Keratinocyte (primary cell): Measurements from ENCODE around the gene UPK1B. TPM values are rescaled to one million over a fixed set of nuclear protein-coding genes. Genes with fewer than 3 reads are reported as not detected.

Source experiments
- DNase-seq: peaks from one replicate; pipeline ENCODE4 v3.0.0-alpha.2; 2011; ENCODE audit warnings: low read depth, missing footprints, low spot score
- FAIRE-seq: peaks from 2 replicates; lab custom pipeline; 2011; peaks lifted over from hg19 to GRCh38; lab: Jason Lieb, UNC
- H2AFZ ChIP-seq: 2 replicates; pipeline ENCODE4 v1.6.0; 2012; ENCODE audit warnings: low read length, control low read depth, inconsistent platforms; ENCODE audit not compliant: control insufficient read depth
- H3K27ac ChIP-seq: 2 replicates; pipeline ENCODE4 v1.5.1; 2011; ENCODE audit warnings: low read length; ENCODE audit not compliant: control insufficient read depth, insufficient read depth
- H3K27me3 ChIP-seq: 3 replicates; pipeline ENCODE4 v1.6.0; 2011; ENCODE audit warnings: low read length; ENCODE audit not compliant: control insufficient read depth, insufficient read depth; ENCODE audit errors: extremely low read depth
- H3K36me3 ChIP-seq, 2 experiments: 2 replicates in 1 of 2; 3 replicates in 1 of 2; pipeline ENCODE4 v1.5.1; 2011; ENCODE audit warnings: low read length in 2 of 2, mild to moderate bottlenecking in 1 of 2; ENCODE audit not compliant: control insufficient read depth in 2 of 2, insufficient read depth in 2 of 2; ENCODE audit errors: extremely low read depth in 1 of 2
- H3K4me1 ChIP-seq: 3 replicates; pipeline ENCODE4 v1.5.1; 2011; ENCODE audit warnings: low read length; ENCODE audit not compliant: control insufficient read depth, insufficient read depth; ENCODE audit errors: extremely low read depth
- H3K4me2 ChIP-seq: 3 replicates; pipeline ENCODE4 v1.6.0; 2011; ENCODE audit warnings: low read depth, low read length; ENCODE audit not compliant: control insufficient read depth, insufficient read depth; ENCODE audit errors: extremely low read depth
- H3K4me3 ChIP-seq, 3 experiments: fragments of 200-600 bp in 1 of 3; sonication (generic) in 1 of 3; 2 replicates in 2 of 3; 3 replicates in 1 of 3; pipeline ENCODE4 v1.5.1; 2011 to 2016; ENCODE audit warnings: low read length in 3 of 3, mild to moderate bottlenecking in 3 of 3, control low read depth in 2 of 3, inconsistent platforms in 1 of 3, low read depth in 1 of 3, mixed read lengths in 1 of 3, mixed run types in 1 of 3, moderate library complexity in 1 of 3; ENCODE audit not compliant: control insufficient read depth in 2 of 3, insufficient read depth in 2 of 3; ENCODE audit errors: extremely low read depth in 1 of 3
- H3K79me2 ChIP-seq: 2 replicates; pipeline ENCODE4 v1.6.0; 2012; ENCODE audit warnings: low read length; ENCODE audit not compliant: control insufficient read depth, insufficient read depth
- H3K9ac ChIP-seq: 3 replicates; pipeline ENCODE4 v1.6.0; 2011; ENCODE audit warnings: low read length; ENCODE audit not compliant: control insufficient read depth, insufficient read depth; ENCODE audit errors: extremely low read depth
- H3K9me1 ChIP-seq: 3 replicates; pipeline ENCODE4 v1.6.0; 2011; ENCODE audit warnings: low read length; ENCODE audit not compliant: control insufficient read depth, insufficient read depth; ENCODE audit errors: extremely low read depth
- H3K9me3 ChIP-seq: 2 replicates; pipeline ENCODE4 v1.5.1; 2012; ENCODE audit warnings: low read depth, low read length; ENCODE audit not compliant: control insufficient read depth
- H4K20me1 ChIP-seq: 3 replicates; pipeline ENCODE4 v1.6.0; 2011; ENCODE audit warnings: low read length; ENCODE audit not compliant: control insufficient read depth, insufficient read depth; ENCODE audit errors: extremely low read depth
- EZH2 ChIP-seq: IDR thresholded peaks from one replicate; pipeline ENCODE4 v1.6.1; 2012; ENCODE audit warnings: inconsistent platforms, mild to moderate bottlenecking, low read length, moderate library complexity
- dilution Hi-C: fragments of 300-500 bp; cut with MboI; formaldehyde crosslinking; loops from one replicate; pipeline ENCODE4 v1.7.0; 2020; ENCODE audit warnings: low sequenced_read_pairs; ENCODE audit not compliant: extremely low pct_ligation_motif_present
- polyA plus RNA-seq, 5 experiments: library from polyadenylated mRNA; depleted of rRNA in 3 of 5; stranded (reverse) in 3 of 5; stranded (forward) in 1 of 5; unstranded in 1 of 5; fragments of >200 nt; gene quantifications; 1 replicate in 1 of 5; 2 replicates in 3 of 5; 3 replicates in 1 of 5; pipeline versions ENCODE4 v1.2.1 to v1.2.3, GENCODE V29; 2011 to 2012; ENCODE audit warnings: missing spikeins in 2 of 5, low read depth in 1 of 5, low replicate concordance in 1 of 5
- TF ChIP-seq, protein P1 (sequence below), 3 experiments: IDR thresholded peaks in 1 of 3; conservative IDR thresholded peaks in 1 of 3; optimal IDR thresholded peaks in 1 of 3; 2 replicates in 2 of 3; 3 replicates in 1 of 3; pipeline versions ENCODE3 to v1.5.1; 2011; ENCODE audit warnings: low read length in 3 of 3, mild to moderate bottlenecking in 3 of 3, moderate library complexity in 2 of 3, control low read depth in 1 of 3, inconsistent platforms in 1 of 3; ENCODE audit not compliant: insufficient read depth in 2 of 3; ENCODE audit errors: extremely low read depth in 1 of 3

UPK1B gene
- polyA plus RNA-seq, 1 donor (not counting 4 experiments of a cell fraction or from before 2014, with no cell fraction given), result 54.6 TPM

- dilution Hi-C loops, result no loop called here
- H3K36me3 ChIP-seq, result peaks cover 0 to 6% of the 10 kb centered on the region in 2 experiments
- peaks cover 27% of the 10 kb centered on the region for H3K4me1 ChIP-seq
- no peak overlapping the region for H3K27ac ChIP-seq
- no peak overlapping the region for H2AFZ ChIP-seq
- TF ChIP-seq, protein P1, sequence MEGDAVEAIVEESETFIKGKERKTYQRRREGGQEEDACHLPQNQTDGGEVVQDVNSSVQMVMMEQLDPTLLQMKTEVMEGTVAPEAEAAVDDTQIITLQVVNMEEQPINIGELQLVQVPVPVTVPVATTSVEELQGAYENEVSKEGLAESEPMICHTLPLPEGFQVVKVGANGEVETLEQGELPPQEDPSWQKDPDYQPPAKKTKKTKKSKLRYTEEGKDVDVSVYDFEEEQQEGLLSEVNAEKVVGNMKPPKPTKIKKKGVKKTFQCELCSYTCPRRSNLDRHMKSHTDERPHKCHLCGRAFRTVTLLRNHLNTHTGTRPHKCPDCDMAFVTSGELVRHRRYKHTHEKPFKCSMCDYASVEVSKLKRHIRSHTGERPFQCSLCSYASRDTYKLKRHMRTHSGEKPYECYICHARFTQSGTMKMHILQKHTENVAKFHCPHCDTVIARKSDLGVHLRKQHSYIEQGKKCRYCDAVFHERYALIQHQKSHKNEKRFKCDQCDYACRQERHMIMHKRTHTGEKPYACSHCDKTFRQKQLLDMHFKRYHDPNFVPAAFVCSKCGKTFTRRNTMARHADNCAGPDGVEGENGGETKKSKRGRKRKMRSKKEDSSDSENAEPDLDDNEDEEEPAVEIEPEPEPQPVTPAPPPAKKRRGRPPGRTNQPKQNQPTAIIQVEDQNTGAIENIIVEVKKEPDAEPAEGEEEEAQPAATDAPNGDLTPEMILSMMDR (optimal IDR thresholded peaks at IDR 0.05 in 1 of 3, IDR thresholded peaks at IDR 0.05 in 1 of 3, conservative IDR thresholded peaks at IDR 0.05 in 1 of 3; ENCODE audit: extremely low read depth in 1 of 3, insufficient read depth in 2 of 3, low read length in 3 of 3), result no peak
- no peak for TF ChIP-seq EZH2
- no peak overlapping the region for H3K9ac ChIP-seq
- H3K9me1 ChIP-seq, result no peaks in the 10 kb centered on the region
- H4K20me1 ChIP-seq, result no peaks in the 10 kb centered on the region
- H3K4me3 ChIP-seq, result no peak overlapping the region
- no peak for DNase-seq
- H3K79me2 ChIP-seq, result peaks cover 47% of the 10 kb centered on the region
- no peak overlapping the region for H3K4me2 ChIP-seq
- H3K27me3 ChIP-seq, result no peaks in the 10 kb centered on the region
- no peaks in the 10 kb centered on the region for H3K9me3 ChIP-seq
- FAIRE-seq, result no peak
These were observed 63.4 kb downstream of the UPK1B start for GRCh38 chr3:119236756-119237155.

GRCh38 chr3:119237299-119237698 lies 63.9 kb downstream of the UPK1B start:
- no peak for TF ChIP-seq EZH2
- TF ChIP-seq, protein P1 (optimal IDR thresholded peaks at IDR 0.05 in 1 of 3, IDR thresholded peaks at IDR 0.05 in 1 of 3, conservative IDR thresholded peaks at IDR 0.05 in 1 of 3; ENCODE audit: extremely low read depth in 1 of 3, insufficient read depth in 2 of 3, low read length in 3 of 3), result no peak
- DNase-seq, result no peak
- no peak overlapping the region for H3K9ac ChIP-seq
- dilution Hi-C loops, result no loop called here
- no peak overlapping the region for H3K27ac ChIP-seq
- H3K9me1 ChIP-seq, result no peaks in the 10 kb centered on the region
- H3K79me2 ChIP-seq, result peaks cover 43% of the 10 kb centered on the region
- no peak overlapping the region for H3K4me3 ChIP-seq
- H3K27me3 ChIP-seq, result no peaks in the 10 kb centered on the region
- H2AFZ ChIP-seq, result no peak overlapping the region
- no peaks in the 10 kb centered on the region for H4K20me1 ChIP-seq
- FAIRE-seq, result no peak
- H3K4me1 ChIP-seq, result peaks cover 27% of the 10 kb centered on the region
- H3K4me2 ChIP-seq, result no peak overlapping the region
- H3K36me3 ChIP-seq, result peaks cover 0 to 6% of the 10 kb centered on the region in 2 experiments
- no peaks in the 10 kb centered on the region for H3K9me3 ChIP-seq
